HG02981 (cell line): ENCODE results near the gene FAM234B.

ENCODE experiments used
- ATAC-seq: cut with Tn5 transposase; IDR thresholded peaks from one replicate; pipeline ENCODE4 v1.9.1; 2021; ENCODE audit warnings: mild to moderate bottlenecking, moderate library complexity; ENCODE audit not compliant: unreplicated experiment

Gene FAM234B

DNA sequence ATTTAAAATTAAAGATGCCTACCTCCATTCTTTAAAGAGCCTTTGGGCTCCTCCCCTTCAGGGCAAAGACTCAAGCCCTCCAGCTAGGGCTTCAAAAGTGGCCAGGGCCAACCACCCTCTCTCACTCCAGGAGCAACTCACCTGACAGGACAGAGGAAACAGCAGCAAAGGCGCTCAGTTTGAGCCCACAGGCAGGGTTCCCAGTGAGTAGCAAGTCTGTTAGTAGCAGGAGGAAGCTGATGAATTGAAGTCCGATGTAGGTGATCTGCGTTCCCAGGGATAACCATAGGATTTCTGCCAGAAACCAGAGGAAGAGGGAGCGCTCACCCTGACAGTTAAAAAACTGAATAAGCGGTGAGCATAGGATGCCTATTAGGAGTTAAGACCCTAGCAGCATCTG is 43.6 kb downstream of the FAM234B start:
- no peak for ATAC-seq

DNA sequence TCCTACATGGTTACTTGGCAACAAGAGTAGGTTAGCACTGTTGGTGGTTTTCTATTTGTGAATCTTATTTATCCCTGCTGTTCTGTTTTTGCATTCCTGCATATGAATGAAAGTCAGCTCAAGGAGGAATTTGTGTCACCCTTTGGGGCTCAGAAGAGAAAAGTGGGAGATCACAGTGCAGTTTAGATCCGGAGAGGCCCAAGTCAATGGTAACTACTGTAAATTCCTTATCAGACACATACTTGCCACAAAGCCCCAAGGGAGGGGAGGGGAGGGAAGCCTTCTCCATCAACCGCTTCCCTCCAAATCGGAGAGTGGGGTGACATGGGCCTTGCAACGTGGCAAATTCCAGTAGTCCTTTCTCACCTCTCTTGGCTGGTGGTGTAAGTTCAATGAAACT is 44.3 kb downstream of the FAM234B start:
- no peak for ATAC-seq

DNA sequence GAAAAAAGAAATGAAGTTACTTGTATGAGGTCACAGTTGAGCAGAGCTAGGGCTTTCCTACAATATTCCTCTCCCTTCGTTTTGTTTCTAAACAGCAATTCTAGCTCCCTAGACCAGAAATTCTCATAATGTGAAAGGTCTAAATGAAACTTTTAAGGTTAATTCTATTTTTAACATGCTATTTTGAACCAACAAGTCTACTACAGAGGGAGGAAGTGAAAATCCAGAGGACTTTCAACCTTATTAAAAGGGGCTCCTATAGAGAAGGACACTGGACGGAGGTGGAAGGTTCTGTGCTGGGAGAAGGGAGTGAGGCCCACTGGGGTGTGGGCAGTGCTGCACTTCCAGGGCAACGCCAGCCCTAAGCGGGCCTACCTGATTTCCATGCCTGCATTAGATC is 45.9 kb downstream of the FAM234B start:
- no peak for ATAC-seq

DNA sequence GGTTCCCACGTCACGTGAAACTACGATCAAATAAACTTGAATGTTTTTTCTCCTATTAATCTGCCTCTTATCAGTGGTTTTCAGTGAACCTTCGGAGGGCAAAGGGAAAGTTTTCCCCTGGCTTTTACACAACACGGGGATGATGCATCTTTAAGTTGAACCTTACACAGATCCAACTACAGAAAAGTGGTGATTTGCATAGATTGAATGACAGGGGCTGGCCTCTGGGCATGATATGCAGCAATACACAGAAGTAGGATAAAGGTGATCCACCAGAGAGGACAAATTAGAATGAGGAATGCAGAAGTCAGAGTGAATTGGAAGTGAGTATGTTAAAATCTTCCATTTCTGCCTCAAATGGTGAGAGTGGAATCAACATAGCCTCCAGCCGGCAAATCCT is 47.7 kb downstream of the FAM234B start:
- ATAC-seq: no peak

DNA sequence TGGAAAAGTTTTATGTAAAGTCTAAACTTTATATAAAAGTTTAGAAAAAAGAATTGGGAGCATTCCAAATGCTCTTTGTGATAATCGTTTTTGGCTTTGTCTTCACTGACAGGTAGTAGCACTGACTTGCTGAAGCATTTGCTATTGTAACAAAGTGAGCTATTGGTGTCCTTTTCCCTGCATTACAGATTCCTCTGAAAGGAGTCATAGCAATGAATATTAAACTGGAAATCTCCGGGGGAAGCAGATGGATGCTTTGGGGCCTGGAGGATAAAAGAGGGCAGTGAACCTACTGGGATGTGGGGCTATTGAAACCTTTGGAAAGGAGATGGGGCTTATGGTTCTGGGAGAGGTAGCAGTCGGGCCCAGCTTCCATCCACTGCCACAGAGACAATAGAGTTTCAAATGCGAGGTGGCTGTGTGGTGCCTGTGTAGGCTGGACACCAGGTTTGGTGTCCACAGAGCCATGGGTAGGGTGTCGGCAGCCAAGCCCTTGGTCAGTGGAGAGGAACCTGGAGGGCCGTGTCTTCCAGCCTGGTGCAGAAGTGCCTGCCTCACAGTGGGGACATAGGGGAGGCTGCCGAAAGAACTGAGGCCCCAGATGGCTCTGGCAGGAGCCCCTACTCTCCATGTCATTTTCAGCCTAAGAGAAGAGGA is 49.1 kb downstream of the FAM234B start:
- ATAC-seq: no peak

DNA sequence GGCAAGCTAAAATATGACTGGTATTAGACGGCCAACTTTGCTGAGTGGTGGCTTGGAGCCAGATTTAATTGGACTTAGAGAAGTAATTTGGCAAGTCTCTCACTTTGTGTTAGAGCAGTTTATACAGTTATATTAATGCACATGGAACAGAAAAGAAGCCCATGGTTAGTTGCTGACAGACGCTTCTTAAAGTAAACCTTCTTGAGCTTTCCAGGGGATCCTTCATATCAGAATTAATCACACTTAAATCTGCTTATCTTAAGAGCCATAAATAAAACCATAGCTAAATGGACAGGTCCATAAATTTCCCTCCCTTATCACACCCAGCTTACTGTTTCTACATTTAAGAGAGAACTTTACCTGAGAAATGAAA is 49.7 kb downstream of the FAM234B start:
- ATAC-seq: no peak

DNA sequence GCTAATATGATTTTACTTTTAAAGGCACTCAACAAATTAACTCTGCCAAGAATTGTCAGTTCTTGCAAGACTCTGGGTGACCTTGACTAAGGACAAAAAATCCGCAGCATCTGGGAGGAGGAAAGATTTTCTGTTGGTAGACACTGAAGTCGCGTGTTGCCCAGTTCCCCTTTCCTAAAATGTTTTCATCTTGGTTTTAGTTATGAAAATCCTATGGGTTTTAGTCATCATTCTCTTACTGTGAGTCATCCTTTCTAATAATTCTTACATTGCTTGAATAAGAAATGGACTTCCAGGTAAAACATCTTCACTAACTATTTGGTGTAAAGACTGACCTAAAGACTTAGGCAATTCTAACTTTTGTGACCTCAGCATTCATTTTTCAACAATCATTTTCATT is 50.2 kb downstream of the FAM234B start:
- no peak for ATAC-seq

DNA sequence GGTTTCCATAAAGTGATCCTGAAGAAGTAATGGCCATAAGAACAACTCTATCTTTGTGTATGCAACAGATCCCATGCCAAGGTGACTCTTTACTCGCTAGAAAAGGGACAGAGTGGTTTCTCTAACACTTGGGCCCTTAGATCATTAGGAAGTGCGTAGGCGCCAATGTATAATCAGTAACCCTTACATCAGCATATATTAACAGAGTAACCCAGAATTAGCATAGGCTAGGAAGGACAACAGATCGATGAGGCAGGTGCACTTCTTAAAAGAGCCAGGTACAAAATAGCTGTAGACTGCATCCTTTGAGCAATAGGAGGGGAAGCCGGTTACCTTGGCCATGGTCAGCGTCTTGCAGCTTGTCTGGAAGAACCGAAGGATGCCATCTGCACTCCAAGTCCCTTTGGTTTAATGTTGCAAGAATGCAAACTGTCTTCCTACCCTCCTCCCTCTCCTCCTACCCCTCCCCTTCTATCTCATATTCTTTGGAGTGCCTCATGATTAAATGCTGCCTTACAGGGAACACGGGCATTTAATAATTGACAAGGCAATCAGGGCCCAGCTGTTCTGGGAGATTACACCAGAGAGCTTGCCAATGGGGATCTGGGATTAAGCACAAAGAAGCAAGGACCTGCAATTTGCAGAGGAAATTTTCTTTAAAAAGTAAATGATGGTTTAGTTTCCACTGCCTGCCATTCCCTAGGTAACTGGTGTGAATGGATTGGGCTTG is 51.2 kb downstream of the FAM234B start:
- no peak for ATAC-seq

DNA sequence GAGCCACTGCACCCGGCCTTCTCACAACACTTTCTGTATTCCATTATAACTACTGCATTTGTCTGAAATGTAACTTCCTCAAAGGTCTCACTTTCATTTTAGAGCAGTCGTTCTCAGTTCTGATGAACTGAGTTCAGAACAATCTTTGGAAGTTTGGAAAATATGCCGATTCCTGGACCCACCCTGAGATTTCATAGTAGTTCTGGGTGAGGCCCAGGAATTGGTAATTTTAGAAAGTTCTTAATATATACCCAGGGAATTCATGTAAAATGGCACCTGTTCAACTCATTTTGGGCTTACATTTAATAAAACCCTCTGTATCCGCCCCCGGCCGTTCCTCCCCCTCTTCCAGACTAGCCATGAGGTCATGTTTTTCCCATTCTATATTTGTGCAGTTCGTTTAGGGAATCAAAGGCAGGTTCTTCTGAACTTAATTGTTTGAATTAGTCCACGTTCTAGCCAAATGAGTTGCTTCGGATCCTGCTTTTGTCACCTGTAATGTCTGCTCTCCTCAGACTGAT is 53.4 kb downstream of the FAM234B start:
- no peak for ATAC-seq

DNA sequence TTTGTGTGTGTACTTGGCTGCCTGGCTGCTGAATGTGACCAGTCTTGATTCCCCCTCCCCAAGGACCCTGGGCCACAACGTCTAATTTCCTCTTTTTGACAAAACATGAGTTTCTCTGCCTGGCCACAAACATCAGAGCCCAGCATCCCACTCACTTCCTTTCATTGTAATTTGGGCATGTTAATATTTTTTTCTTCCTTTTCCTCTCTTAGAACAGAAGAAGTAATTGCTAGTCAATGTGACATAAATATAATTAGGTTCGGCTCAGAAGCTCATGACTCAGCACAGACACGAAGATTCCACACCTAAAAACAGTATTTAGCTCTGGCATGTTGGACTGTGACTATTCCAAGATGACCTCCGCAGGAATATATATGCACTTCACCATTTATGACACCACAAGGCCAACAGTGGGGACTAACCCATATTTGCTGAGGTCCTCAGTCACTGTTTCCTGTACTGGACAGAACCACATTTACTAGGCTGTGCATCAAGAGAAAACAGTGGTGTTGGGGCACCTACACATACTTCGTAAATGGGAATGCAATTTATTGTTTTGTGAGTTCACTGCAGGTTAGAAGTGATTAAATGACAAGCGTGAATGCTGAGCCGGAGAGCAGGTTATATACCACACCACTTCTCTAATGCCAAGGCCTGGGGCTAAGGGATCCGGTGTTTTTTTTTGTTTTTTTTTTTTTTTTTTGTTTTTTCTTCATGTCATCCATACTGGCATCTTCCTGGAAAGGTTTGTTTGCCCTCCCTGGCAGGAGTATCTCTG is 55.1 kb downstream of the FAM234B start:
- ATAC-seq: no peak

DNA sequence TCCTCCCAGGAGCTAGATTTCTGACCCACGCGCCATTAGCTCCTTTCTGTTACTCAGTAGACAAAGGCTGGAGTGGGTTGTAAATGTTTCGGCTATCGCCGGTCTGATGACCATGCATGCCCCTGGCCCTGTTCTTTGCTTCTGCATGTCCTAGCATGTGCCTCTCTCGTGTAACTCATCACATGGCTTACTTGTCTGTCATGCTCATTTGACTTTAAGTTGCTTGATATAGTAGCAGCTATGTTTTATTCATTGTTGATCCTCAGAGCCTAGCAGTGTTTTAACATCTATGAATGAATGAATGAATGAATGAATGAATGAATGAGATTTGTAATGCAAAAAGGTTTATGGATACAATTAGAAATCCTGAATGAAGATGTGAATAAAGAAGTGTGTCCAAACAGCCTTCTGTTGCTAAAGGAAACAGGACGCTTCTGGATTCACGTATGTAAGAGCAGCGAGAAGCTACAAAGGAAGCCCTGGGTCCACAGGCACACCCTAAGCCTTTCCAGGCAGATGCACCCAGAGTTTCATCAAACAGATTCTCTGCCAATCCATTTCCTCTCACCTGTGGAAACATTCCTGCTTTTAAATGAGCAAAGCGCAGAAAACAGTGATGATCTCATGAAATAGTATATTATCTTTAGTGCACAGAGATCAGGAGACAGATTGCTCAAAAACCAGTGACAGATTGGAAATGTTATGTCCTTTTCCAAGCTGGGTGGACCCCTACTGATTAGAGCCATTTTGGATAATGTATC is 55.8 kb downstream of the FAM234B start:
- ATAC-seq: no peak

DNA sequence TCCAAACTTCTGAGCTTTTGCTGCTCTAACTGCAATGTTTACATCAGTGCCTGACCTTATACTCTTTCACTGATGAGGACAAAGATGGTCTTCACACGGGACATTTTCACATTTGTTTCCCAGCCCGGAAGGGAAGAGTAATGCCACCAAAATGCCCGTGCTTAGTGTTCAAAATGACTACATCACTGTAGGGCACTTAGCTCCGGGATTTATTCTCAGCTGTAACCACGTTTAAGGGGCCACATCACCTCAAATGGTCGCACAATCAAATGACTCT is 56.4 kb downstream of the FAM234B start:
- ATAC-seq: no peak

DNA sequence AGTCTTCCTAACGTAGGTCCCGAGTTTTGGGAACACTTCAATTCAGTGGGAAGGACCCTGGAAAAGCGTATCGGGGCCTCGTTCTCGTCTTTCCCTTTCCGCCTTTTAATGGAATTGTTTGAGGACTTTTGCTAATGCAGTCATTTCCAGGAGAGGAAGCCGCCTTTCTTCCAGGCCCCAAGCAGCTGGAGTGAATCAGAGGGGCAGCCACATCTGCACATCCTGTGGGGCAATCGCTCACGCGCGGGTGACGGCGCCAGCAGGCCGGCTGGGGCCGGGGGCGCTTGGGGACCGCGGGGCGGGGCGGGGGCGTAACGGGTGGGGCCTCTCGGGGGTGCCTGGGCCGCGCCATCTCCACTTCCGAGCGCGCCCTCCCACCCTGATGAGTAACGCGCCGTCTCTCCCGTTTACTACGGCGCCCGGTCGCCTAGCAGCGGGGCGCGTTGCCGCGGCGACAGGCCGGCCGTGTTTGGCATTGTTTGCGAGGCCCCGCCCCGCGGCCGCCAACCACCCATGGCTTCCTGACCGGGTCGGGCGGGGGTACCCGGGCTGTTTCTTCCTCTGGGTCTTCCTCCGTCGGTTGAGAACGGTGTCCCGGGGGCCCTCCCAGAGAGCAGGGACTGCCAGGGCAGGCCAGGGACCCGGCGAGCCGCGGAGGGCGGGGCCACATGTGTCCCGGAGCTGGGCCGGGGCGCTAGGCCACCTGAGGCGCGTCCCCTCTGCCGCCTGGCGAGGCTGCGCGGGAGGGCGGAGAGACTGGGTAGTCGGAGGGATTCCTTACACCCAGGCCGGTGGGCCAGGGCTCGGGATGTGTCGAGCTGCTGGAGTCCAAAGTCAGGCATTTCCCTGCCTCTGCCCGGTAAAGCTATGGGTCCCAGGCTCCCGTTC is 56.9 kb downstream of the FAM234B start:
- peak; percentile 81 for ATAC-seq

DNA sequence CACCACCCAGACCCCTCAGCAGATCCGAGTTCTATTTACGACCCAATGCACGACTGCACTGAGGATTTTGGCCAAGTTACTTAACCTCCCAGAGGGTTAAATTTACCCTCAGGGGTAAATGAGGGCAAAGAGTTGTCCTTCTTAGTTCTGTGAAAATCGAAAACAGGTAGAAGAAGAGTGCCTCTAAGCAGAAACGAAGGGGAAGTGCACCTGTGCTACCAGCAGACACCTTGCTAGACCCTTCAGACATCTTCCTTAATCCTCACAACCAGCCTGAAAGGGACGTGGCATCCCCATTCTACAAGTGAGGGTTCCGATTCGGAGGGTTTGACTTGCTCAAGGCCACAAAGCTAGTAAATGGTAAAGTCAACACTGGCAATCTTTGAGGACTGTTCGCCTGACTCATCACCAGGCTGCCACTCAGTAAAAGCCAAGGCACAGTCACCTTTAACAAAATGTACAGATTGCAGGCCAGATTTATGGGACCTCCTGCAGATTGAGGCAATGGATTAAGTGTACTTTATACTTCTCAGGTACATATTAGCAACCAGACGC is 57.7 kb downstream of the FAM234B start:
- no peak for ATAC-seq

DNA sequence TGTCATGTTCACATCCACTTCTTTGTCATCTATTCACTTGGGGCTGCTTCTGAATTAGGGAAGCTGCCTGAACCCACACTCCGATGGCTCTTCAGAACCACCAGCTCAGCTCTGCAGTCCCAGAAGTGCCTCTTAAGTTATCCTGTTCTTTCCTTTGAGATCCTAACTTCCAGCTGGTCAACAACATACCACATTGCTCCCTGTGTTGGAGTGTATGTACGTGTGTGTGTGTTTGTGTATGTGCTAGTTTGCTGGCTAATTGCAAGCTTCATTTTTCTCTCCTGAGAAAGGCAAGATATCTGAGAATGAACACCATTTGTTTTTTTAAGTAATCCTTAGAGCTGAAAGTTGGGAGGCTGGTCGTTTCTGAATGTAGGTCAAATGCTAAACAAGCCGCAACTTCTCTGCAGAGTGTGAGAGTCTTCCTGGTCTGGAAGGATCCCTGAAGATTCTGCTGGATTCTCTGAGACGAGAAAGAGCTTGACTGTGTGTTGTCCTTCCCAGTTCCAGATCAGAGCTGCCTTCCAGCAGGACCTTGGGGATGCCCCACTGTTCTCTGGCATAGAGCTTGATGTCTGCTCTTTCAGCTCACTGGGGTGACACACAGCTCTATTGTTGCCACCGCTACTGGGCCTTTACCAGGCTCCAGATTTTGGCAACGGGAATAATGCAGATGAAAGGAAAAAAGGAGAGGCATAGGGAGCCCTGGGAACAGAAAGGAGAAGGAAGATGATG is 58.4 kb downstream of the FAM234B start:
- ATAC-seq: no peak

DNA sequence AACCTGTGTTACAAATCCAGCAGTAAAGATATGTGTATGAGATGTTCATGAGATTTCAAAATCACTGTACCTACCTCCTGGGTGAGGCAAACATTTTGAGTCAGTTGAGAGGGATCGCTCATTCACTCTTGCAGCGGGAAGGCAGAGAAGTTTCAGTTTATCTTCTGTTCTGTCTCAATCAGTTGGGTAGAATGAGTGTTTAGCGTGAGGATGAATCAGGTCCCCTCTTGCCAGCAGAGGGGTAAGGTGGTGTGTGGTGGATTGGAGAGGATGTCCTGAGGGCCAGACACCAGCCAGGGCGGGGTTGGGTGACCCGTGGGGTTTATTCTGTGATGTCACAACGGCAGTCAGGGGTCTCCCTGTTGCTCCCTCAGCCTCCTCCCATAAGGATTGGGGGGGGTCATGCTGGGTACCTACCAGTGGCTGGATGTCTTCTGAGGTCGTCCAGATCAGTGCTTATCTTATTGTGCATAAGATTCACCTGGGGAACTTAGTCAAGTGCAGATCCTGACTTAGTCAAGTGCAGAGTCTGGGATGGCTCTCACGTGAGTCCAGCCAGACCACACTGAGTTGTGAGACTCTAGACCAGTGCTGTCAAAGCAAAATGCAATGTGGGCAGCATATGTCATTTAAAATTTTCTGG is 59.3 kb downstream of the FAM234B start, which contains the start of gene GSG1:
Gene GSG1, minus strand, starts transcription at position 277 of the 643 bp plus-strand sequence. Its CDS starts 155 bp downstream, at position 122.
- ATAC-seq: no peak

DNA sequence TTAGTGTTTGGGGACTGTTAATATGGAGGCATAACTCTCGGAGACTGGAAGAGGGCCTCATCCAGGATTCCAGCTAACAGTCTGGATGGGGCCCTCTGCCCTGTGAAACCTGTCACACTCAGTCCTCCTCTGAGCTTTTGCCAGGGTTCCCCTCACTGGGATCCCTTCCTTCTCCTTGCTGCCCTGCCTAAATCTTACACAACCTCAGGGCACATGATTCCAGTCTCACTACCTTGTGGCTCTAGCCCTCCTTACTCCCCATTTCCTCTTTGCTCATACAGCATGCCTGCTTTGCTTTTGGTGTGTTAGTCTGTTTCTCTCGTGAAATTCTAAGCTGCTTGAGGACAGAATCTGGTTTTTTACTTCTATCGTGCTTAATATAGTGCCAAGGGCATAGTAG is 60.2 kb downstream of the FAM234B start:
- no peak for ATAC-seq

DNA sequence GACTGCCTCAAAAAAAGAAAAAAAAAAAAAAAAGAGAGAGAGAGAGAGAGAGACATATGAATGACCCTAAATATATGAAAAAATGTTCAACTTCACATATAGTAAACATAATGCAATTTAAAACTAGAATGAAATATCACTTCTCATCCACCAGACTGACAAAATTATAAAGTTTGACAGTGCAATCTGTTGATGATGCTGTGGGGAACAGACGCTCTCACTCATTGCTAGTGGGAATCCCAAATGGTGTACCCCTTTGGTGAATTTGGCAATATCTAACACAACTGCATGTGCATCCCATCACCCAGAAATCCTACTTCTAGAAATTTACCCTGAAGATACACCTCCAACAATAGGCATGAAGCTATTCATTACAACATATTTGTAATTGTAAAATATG is 61.6 kb downstream of the FAM234B start:
- ATAC-seq: no peak

DNA sequence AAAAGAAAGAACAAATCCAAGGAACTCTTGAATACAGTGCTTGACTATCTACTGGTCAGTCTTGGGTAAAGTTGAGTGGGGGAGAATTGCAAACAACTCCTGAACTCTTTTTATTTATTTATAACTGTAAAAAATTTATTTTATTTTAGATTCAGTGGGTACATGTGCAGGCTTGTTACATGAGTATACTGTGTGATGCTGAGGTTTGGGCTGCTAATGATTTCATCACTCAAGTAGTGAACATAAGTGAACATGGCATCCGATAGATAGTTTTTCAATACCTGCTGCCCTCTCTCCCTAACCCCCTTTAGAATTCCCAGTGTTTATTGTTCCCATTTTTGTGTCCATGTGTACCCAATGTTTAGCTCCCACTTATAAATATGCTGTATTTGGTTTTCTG is 62.5 kb downstream of the FAM234B start:
- ATAC-seq: no peak
